Hindlimb muscle (tissue), 1 donor: Measurements from ENCODE around the gene VEZF1. TPM values are rescaled to one million over a fixed set of nuclear protein-coding genes. Genes with fewer than 3 reads are reported as not detected.

Experiments
- DNase-seq: peaks from one replicate; pipeline ENCODE4 v3.0.0-alpha.2; 2013
- polyA plus RNA-seq: library from polyadenylated mRNA; unstranded; fragments of 120-200 nt; gene quantifications from one replicate; pipeline ENCODE4 v1.2.1, GENCODE V29; 2013; ENCODE audit not compliant: insufficient read length

The VEZF1 gene
- 49.1 TPM for polyA plus RNA-seq

GRCh38 chr17:57987581-57988300, at the start of gene VEZF1:
TSS of gene VEZF1 (minus strand) at chr17:57988254. CDS start at chr17:57988111, 143 bp downstream.
- DNase-seq = peak; percentile 80

DNA sequence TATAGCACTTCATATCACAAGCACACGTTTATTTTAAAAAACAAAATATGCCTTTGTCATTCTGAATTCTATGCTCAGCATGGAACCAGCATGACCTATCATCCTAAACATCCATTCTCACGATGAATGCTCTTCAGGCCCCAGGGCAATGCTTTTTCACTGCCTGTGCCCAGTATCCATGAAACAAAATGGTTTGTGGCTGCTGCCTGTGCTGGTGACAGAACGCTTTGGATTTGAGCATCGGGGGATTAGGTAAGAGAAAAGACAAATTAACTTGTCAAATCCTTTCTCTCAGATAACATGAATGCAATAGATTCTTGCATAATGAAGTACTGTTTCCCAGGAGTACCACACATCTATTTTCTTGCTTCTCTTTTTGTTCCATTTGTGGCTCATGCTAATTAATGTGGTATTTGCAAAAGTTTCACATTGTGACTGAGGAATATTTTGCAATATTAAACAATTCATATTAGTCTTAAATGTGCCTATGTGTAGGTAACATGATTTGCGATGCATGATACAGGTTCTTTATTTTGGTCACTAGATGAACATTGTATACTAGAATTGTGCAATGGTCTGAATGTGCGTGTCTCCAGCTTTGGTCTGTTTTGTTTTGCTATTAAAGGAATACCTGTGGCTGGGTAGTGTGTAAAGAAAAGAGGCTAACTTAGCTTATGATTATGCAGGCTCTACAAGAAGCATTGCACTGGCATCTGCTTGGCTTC, 44.8 kb upstream of the VEZF1 start:
- DNase-seq = no peak

DNA sequence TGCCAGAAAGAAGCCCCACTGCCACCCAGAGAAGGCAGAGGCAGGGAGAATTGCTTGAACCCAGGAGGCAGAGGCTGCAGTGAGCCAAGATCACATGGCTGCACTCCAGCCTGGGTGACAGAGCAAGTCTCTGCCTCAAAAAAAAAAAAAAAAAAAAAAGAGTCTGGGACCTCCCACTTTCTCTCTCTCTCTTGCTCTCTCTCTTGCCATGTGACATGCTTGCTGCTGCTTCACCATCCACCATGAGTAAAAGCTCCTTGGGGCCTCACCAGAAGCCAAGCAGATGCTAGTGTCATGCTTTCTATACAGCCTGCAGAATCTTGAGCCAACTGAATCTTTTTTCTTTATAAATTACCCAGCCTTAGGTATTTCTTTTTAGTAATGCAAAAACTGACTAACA, 40.5 kb upstream of the VEZF1 start:
- no peak for DNase-seq

- no peak for DNase-seq
Observed at GRCh38 chr17:58020401-58020800, 32.3 kb upstream of the VEZF1 start.

GRCh38 chr17:58019521-58019920, 31.5 kb upstream of the VEZF1 start:
- no peak for DNase-seq

- no peak for DNase-seq
Observed at GRCh38 chr17:58019039-58019438, 31.0 kb upstream of the VEZF1 start.

- DNase-seq = no peak
Observed at GRCh38 chr17:58010067-58010799, 22.2 kb upstream of the VEZF1 start.

- DNase-seq = no peak
Observed at GRCh38 chr17:58007781-58008706, 20.0 kb upstream of the VEZF1 start.

GRCh38 chr17:58006924-58007780, 19.1 kb upstream of the VEZF1 start, which contains the start of gene SRSF1:
TSS of gene SRSF1 (minus strand) at chr17:58007246. CDS start at chr17:58007137, 109 bp downstream.
- peak; percentile 99 for DNase-seq

GRCh38 chr17:58006560-58006923, 18.5 kb upstream of the VEZF1 start:
- peak; percentile 90 for DNase-seq

GRCh38 chr17:58005728-58006559, 17.9 kb upstream of the VEZF1 start:
- DNase-seq = no peak

GRCh38 chr17:58005031-58005727, 17.1 kb upstream of the VEZF1 start:
- no peak for DNase-seq

DNA sequence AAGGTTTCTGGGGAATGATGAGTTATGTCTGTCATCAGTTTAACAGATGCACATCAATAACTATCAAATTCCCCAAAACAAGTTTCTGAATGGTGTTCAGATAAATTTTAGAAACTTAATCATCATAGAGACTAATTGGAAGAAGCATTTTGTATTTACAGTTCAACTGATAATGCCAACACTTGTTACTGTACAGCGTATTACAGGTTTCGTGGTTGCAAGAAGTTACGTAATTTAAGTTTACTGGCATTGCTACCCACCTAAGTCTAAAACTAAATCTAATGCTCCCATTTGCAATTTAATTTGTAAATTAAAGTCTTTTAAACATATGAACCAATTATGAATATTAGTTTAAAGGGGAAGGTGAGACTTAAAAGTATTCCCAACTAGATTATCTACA, 16.0 kb upstream of the VEZF1 start:
- DNase-seq = no peak

DNA sequence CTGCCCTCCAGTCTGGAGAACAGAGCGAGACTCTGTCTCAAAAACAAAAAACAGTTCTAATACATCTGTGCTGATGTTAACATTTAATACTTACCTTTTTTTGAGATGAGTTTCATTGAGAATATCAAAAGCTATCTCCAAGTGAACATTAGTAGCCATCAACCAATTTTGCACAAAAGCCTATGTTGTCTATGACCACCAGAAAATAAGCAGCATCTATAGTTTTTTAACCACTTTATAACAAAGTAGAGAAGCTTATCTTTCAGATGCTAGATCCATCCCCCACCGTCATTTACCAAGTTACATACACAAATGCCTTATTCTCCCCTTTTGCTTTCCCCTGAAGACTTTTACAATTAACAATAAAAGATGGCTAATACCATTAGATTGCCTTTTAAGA, 14.9 kb upstream of the VEZF1 start:
- no peak for DNase-seq

DNA sequence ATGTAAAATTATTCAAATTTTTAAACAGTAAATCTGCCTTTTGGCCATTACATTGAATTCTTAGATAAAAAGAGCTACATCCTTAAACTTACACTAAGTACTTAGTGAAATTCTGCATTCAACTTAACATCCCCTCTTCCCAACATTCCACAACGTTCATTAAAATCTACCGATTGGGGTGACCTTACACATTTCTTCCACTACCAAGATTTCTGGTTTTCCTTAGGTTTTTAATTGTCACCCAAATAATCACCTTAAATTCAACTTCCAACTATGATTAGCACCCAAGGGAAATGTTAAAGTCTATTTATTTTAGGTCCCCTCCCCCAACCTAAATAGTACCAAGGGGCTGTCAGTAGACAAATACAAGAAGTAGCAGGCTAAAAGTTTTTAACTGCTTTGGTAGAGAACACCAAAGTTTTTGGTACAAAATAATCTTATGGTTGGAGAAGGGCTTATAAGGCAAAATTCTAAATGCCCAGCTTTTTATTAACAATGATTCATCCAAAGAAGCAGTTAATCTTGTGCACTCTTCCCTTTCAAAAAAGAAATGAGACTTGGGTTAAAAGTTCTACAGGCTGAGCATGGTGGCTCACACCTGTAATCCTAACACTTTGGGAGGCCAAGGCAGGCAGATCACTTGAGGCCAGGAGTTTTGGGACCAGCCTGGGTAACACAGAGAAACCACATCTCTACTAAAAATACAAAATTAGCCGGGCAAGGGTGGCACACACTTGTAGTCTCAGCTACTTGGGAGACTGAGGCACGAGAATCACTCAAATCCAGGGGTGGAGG, 14.3 kb upstream of the VEZF1 start:
- DNase-seq = no peak

DNA sequence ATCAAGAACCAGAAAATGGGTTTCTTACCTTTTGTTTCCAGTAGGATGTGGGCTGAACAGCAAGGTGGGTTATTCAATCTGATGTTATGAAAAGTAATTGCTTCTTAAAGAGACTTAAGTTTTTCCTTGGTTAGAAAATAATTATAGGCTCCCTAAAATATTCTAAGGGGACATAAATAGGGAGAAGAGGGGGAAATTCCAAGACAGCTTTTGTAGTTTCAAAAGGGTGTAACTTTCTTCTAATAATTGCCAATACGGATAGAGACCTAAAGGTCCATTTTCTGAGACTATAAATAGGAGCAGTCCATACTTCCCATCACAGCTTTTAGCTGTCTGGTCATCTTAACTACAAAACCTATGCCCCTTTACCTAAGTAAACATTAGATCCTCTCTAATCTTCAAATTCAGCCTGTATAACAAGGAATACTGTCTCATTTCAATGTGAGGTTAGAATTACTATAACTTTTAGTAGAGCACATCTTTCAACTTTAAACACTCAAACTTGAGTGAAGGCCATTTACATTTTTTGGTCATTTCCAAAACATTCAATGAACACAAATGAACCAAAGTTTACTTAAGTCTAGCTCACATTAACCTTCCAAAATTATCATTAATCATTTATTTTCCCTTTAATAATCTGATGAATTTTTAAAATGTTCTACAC, 13.5 kb upstream of the VEZF1 start:
- no peak for DNase-seq

- DNase-seq = peak; percentile 57
Observed at GRCh38 chr17:57999496-58000017, 11.5 kb upstream of the VEZF1 start.

DNA sequence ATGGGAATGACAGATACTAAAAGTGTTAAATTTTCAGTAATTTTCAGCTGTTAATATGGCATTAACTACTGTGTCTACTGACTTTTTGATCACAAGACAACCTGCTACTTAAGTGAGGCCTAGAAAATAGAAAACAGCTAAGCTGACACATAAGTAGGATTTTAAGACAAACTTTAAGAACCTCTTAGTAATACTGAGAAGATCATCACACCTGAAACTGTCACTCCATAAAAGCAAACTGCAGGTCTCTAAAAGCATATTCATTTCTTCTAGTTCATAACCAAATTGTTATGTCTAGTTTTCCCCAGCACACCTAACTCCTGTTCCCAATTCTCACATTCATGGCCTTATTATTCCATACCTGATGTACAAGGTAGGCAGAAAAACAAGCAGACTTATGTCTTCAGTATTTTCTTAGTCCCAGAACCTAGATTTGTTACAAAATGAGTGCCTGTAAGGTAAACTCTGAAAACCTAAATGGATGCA, 11.0 kb upstream of the VEZF1 start:
- DNase-seq = no peak
